ENCODE results near the gene APOC4. TPM values are rescaled to one million over a fixed set of nuclear protein-coding genes. Genes with fewer than 3 reads are reported as not detected.

APOC4 gene
- total RNA-seq, 1 experiment from 2014 or later: not detected

- Mint-ChIP-seq H3K27ac (peak overlapping the region; percentile 55; the same call in 1 of the 2 replicates), H3K4me1 (peaks cover 21% of the 10 kb centered on the region), H3K4me3 (no peak overlapping the region), H3K27me3 (ENCODE audit: low read depth) (no peaks in the 10 kb centered on the region), H3K36me3 (peaks cover 33% of the 10 kb centered on the region), H3K9me3 (no peaks in the 10 kb centered on the region)
- TF ChIP-seq GRHL2 (CRISPR knock-in tag; IDR thresholded peaks at IDR 0.05; ENCODE audit: insufficient replicate concordance, severe bottlenecking): no peak
- TF ChIP-seq MAX (CRISPR knock-in tag; IDR thresholded peaks at IDR 0.05): no peak
- no peak for TF ChIP-seq MXD4 (CRISPR knock-in tag; IDR thresholded peaks at IDR 0.05; ENCODE audit: borderline replicate concordance)
- no peak for TF ChIP-seq PRDM15 (CRISPR knock-in tag; IDR thresholded peaks at IDR 0.05)
- no peak for TF ChIP-seq ZNF263 (CRISPR knock-in tag; IDR thresholded peaks at IDR 0.05; ENCODE audit: low read depth)
- TF ChIP-seq, protein P1, sequence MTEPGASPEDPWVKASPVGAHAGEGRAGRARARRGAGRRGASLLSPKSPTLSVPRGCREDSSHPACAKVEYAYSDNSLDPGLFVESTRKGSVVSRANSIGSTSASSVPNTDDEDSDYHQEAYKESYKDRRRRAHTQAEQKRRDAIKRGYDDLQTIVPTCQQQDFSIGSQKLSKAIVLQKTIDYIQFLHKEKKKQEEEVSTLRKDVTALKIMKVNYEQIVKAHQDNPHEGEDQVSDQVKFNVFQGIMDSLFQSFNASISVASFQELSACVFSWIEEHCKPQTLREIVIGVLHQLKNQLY (CRISPR knock-in tag; IDR thresholded peaks at IDR 0.05): no peak
- no peak for TF ChIP-seq GABPB1 (CRISPR knock-in tag; IDR thresholded peaks at IDR 0.05)
- no peak for TF ChIP-seq ZNF396 (CRISPR knock-in tag; IDR thresholded peaks at IDR 0.05; ENCODE audit: borderline replicate concordance)
- TF ChIP-seq EMX1 (CRISPR knock-in tag; IDR thresholded peaks at IDR 0.05): no peak
- TF ChIP-seq RELA (CRISPR knock-in tag; IDR thresholded peaks at IDR 0.05; ENCODE audit: borderline replicate concordance): no peak
- no peak for TF ChIP-seq ZNF671 (CRISPR knock-in tag; IDR thresholded peaks at IDR 0.05)
- no peak for TF ChIP-seq ZBTB43 (CRISPR knock-in tag; IDR thresholded peaks at IDR 0.05)
- TF ChIP-seq NFATC4 (CRISPR knock-in tag; IDR thresholded peaks at IDR 0.05): no peak
- no peak for TF ChIP-seq ZNF138 (CRISPR knock-in tag; conservative IDR thresholded peaks at IDR 0.05)
- TF ChIP-seq USF1 (CRISPR knock-in tag; IDR thresholded peaks at IDR 0.05): no peak
- TF ChIP-seq AR (CRISPR knock-in tag; IDR thresholded peaks at IDR 0.05): no peak
- TF ChIP-seq FOXP4 (CRISPR knock-in tag; IDR thresholded peaks at IDR 0.05): no peak
- TF ChIP-seq TEAD1 (CRISPR knock-in tag; IDR thresholded peaks at IDR 0.05): no peak
- no peak for TF ChIP-seq SMAD3 (CRISPR knock-in tag; IDR thresholded peaks at IDR 0.05; ENCODE audit: borderline replicate concordance)
- no peak for DNase-seq (ENCODE audit: low spot score)
- CTCF ChIA-PET: interaction anchor here (0.6 to 4.7 kb wide), 15 partner anchors 8 to 245 kb away, joined by 3 to 54 read pairs (median 4); partner anchors contain the start of gene CLPTM1
- no peak for ATAC-seq
- POLR2A ChIA-PET: interaction anchor here (1.0 kb wide), 1 partner anchor 98 kb away, joined by 4 read pairs; the partner anchor contains the start of gene RELB
These were observed 38.8 kb upstream of the APOC4 start for GRCh38 chr19:44903216-44903601.
